Measurements from ENCODE around the gene IL27RA. TPM values are rescaled to one million over a fixed set of nuclear protein-coding genes. Genes with fewer than 3 reads are reported as not detected.

Gene IL27RA
- total and polyA plus RNA-seq, 11 donors = 2.4 to 8.2 (median 4.2) TPM

- no peak for ATAC-seq
- intact Hi-C loops (cut with DNase I) = loop anchor here in 2 of 10 donors (5.0 to 10.0 kb wide), 2 partner anchors 168 to 170 kb away; no protein-coding TSS in a partner anchor
- H3K27ac ChIP-seq = no peak overlapping the region
- peaks cover 0 to 6% (median 0%) of the 10 kb centered on the region in 12 donors for H3K4me1 ChIP-seq
- peaks cover 0 to 28% (median 0%) of the 10 kb centered on the region in 9 donors for H3K36me3 ChIP-seq
- H3K9me3 ChIP-seq = peaks cover 0 to 9% (median 0%) of the 10 kb centered on the region in 12 donors
- 88 to 93% (median 90%) methylated on average over 6 of the region's 6 CpGs for WGBS, 4 donors
- DNase-seq = no peak
- no peak overlapping the region for H3K4me3 ChIP-seq
- no peaks in the 10 kb centered on the region for H3K27me3 ChIP-seq
- TF ChIP-seq POLR2A (IDR thresholded peaks at IDR 0.05) (no peak), CTCF (IDR thresholded peaks at IDR 0.05) (no peak)
These were observed 20.9 kb downstream of the IL27RA start for GRCh38 chr19:14052470-14052869.

GRCh38 chr19:14053032-14053431 is 21.5 kb downstream of the IL27RA start:
- Histone ChIP-seq H3K36me3 (peaks cover 0 to 28% (median 0%) of the 10 kb centered on the region in 9 donors), H3K27me3 (peaks cover 0 to 4% (median 0%) of the 10 kb centered on the region in 9 donors), H3K27ac (no peak overlapping the region), H3K4me3 (no peak overlapping the region), H3K9me3 (peaks cover 0 to 9% (median 0%) of the 10 kb centered on the region in 12 donors), H3K4me1 (peaks cover 0 to 11% (median 2%) of the 10 kb centered on the region in 12 donors)
- intact Hi-C loops (cut with DNase I) = loop anchor here in 2 of 10 donors (5.0 to 10.0 kb wide), 2 partner anchors 168 to 171 kb away; no protein-coding TSS in a partner anchor
- ATAC-seq (no peak), DNase-seq (no peak)
- WGBS, 4 donors = 92 to 95% (median 93%) methylated on average over 3 of the region's 3 CpGs
- TF ChIP-seq CTCF (IDR thresholded peaks at IDR 0.05) (no peak), POLR2A (IDR thresholded peaks at IDR 0.05) (no peak)

- H3K9me3 ChIP-seq = peaks cover 0 to 9% (median 0%) of the 10 kb centered on the region in 12 donors
- peaks cover 0 to 12% (median 2%) of the 10 kb centered on the region in 12 donors for H3K4me1 ChIP-seq
- no peak for TF ChIP-seq POLR2A (IDR thresholded peaks at IDR 0.05)
- no peak for DNase-seq
- intact Hi-C loops (cut with DNase I) = loop anchor here in 2 of 10 donors (5.0 to 10.0 kb wide), 2 partner anchors 169 to 171 kb away; no protein-coding TSS in a partner anchor
- no peak for ATAC-seq
- 84 to 90% (median 89%) methylated on average over 10 to 11 of the region's 11 CpGs for WGBS, 4 donors
- H3K27ac ChIP-seq = no peak overlapping the region
- peaks cover 0 to 9% (median 3%) of the 10 kb centered on the region in 9 donors for H3K27me3 ChIP-seq
- no peak overlapping the region for H3K4me3 ChIP-seq
- peaks cover 0 to 28% (median 0%) of the 10 kb centered on the region in 9 donors for H3K36me3 ChIP-seq
These were observed 21.9 kb downstream of the IL27RA start for GRCh38 chr19:14053500-14053899.

GRCh38 chr19:14054099-14054498 is 22.5 kb downstream of the IL27RA start:
- peaks cover 0 to 15% (median 9%) of the 10 kb centered on the region in 9 donors for H3K27me3 ChIP-seq
- no peak overlapping the region for H3K27ac ChIP-seq
- intact Hi-C loops (cut with DNase I) = loop anchor here in 2 of 10 donors (5.0 to 10.0 kb wide), 2 partner anchors 169 to 172 kb away; no protein-coding TSS in a partner anchor
- WGBS, 4 donors = 73 to 83% (median 81%) methylated on average over 6 of the region's 6 CpGs
- peaks cover 0 to 16% (median 2%) of the 10 kb centered on the region in 12 donors for H3K4me1 ChIP-seq
- TF ChIP-seq CTCF (IDR thresholded peaks at IDR 0.05) = no peak
- no peak for TF ChIP-seq POLR2A (IDR thresholded peaks at IDR 0.05)
- ATAC-seq (no peak), DNase-seq (no peak)
- no peak overlapping the region for H3K4me3 ChIP-seq
- H3K9me3 ChIP-seq = peaks cover 0 to 9% (median 0%) of the 10 kb centered on the region in 12 donors
- H3K36me3 ChIP-seq = peaks cover 0 to 27% (median 0%) of the 10 kb centered on the region in 9 donors

All from heart left ventricle (tissue), 16 donors.